Urinary bladder (tissue), 4 donors: Measurements from ENCODE around the gene KRTAP13-3. TPM values are rescaled to one million over a fixed set of nuclear protein-coding genes. Genes with fewer than 3 reads are reported as not detected.

ENCODE experiments used
- DNase-seq: peaks from one replicate; pipeline ENCODE4 v3.0.0-alpha.2; 2015; ENCODE audit errors: extremely low spot score
- H3K27ac ChIP-seq: one replicate; pipeline ENCODE4 v1.5.1; 2013; ENCODE audit warnings: low read depth, mild to moderate bottlenecking, moderate library complexity
- H3K36me3 ChIP-seq: one replicate; pipeline ENCODE4 v1.6.1; 2013; ENCODE audit warnings: mild to moderate bottlenecking, moderate library complexity; ENCODE audit not compliant: insufficient read depth
- H3K4me1 ChIP-seq: one replicate; pipeline ENCODE4 v1.6.1; 2013; ENCODE audit warnings: mild to moderate bottlenecking, moderate library complexity; ENCODE audit not compliant: insufficient read depth
- H3K4me3 ChIP-seq: one replicate; pipeline ENCODE4 v1.5.1; 2013; ENCODE audit warnings: low read depth, low read length
- WGBS: extraction: QIAGEN DNeasy Blood & Tissue Kit; methylation state at CpG from one replicate; pipeline ENCODE4 v1.1.7; 2013; 5-methylcytosine and 5-hydroxymethylcytosine counted together
- polyA plus RNA-seq: library from polyadenylated mRNA; stranded (reverse); fragments of 200-250 nt; gene quantifications from one replicate; pipeline ENCODE4 v1.2.3, GENCODE V29; 2013
- total RNA-seq: library from RNA; depleted of rRNA; stranded (reverse); fragments of >200 nt; gene quantifications from one replicate; pipeline ENCODE4 v1.2.3, GENCODE V29; 2014
- donor health status: healthy with polysubstance abuse.
- donor health status: healthy.

Gene KRTAP13-3
- not detected for total RNA-seq
- polyA plus RNA-seq, result not detected

- Histone ChIP-seq H3K4me3 (no peak within 1 kb of the TSS), H3K27ac (no peak within 1 kb of the TSS), H3K4me1 (no peaks in the 10 kb centered on the region), H3K36me3 (no peaks in the 10 kb centered on the region)
- DNase-seq, result no peak
- 82% methylated on average over 5 of the region's 5 CpGs for WGBS
These were observed at the start of gene KRTAP13-3 for GRCh38 chr21:30425826-30426225. KRTAP13-3 (minus strand) TSS chr21:30425926; CDS start chr21:30425912, 14 bp downstream.

GRCh38 chr21:30468900-30469714 is 43.4 kb upstream of the KRTAP13-3 start:
- Histone ChIP-seq H3K27ac (no peak overlapping the region), H3K4me1 (no peaks in the 10 kb centered on the region), H3K4me3 (no peak overlapping the region), H3K36me3 (no peaks in the 10 kb centered on the region)
- WGBS, result 45% methylated on average over 6 of the region's 6 CpGs
- no peak for DNase-seq

GRCh38 chr21:30463713-30464112 is 38.0 kb upstream of the KRTAP13-3 start:
- Histone ChIP-seq H3K4me1 (no peaks in the 10 kb centered on the region), H3K4me3 (no peak overlapping the region), H3K36me3 (no peaks in the 10 kb centered on the region), H3K27ac (no peak overlapping the region)
- no peak for DNase-seq
- 50% methylated on average over 3 of the region's 3 CpGs for WGBS

- H3K36me3 ChIP-seq, result no peaks in the 10 kb centered on the region
- WGBS, result 93% methylated on average over 3 of the region's 3 CpGs
- H3K4me3 ChIP-seq, result no peak overlapping the region
- no peak for DNase-seq
- no peak overlapping the region for H3K27ac ChIP-seq
- H3K4me1 ChIP-seq, result no peaks in the 10 kb centered on the region
These were observed 22.8 kb upstream of the KRTAP13-3 start for GRCh38 chr21:30448514-30448913.

GRCh38 chr21:30447056-30447455 is 21.3 kb upstream of the KRTAP13-3 start:
- DNase-seq, result no peak
- Histone ChIP-seq H3K4me3 (no peak overlapping the region), H3K4me1 (no peaks in the 10 kb centered on the region), H3K36me3 (no peaks in the 10 kb centered on the region), H3K27ac (no peak overlapping the region)
- WGBS, result 57% methylated on average over 4 of the region's 4 CpGs

GRCh38 chr21:30444204-30444603 is 18.5 kb upstream of the KRTAP13-3 start:
- Histone ChIP-seq H3K36me3 (no peaks in the 10 kb centered on the region), H3K4me1 (no peaks in the 10 kb centered on the region), H3K27ac (no peak overlapping the region), H3K4me3 (no peak overlapping the region)
- no peak for DNase-seq
- WGBS, result 60% methylated on average over 1 of the region's 1 CpG

GRCh38 chr21:30443226-30443625 is 17.5 kb upstream of the KRTAP13-3 start:
- Histone ChIP-seq H3K4me3 (no peak overlapping the region), H3K27ac (no peak overlapping the region), H3K4me1 (no peaks in the 10 kb centered on the region), H3K36me3 (no peaks in the 10 kb centered on the region)
- DNase-seq, result no peak

GRCh38 chr21:30439975-30440374 is 14.2 kb upstream of the KRTAP13-3 start, which contains the start of gene KRTAP15-1:
KRTAP15-1 (plus strand) TSS chr21:30440275; CDS start chr21:30440328, 53 bp downstream.
- no peak within 1 kb of the TSS for H3K4me3 ChIP-seq
- H3K27ac ChIP-seq, result no peak within 1 kb of the TSS
- no peaks in the 10 kb centered on the region for H3K36me3 ChIP-seq
- DNase-seq, result no peak
- H3K4me1 ChIP-seq, result no peaks in the 10 kb centered on the region
- WGBS, result 94% methylated on average over 5 of the region's 5 CpGs

GRCh38 chr21:30437010-30437565 is 11.4 kb upstream of the KRTAP13-3 start:
- no peak overlapping the region for H3K4me3 ChIP-seq
- no peaks in the 10 kb centered on the region for H3K4me1 ChIP-seq
- no peaks in the 10 kb centered on the region for H3K36me3 ChIP-seq
- no peak overlapping the region for H3K27ac ChIP-seq
- DNase-seq, result no peak
- WGBS, result 80% methylated on average over 3 of the region's 3 CpGs

- no peaks in the 10 kb centered on the region for H3K36me3 ChIP-seq
- 30% methylated on average over 10 of the region's 10 CpGs for WGBS
- DNase-seq, result no peak
- no peak overlapping the region for H3K27ac ChIP-seq
- no peaks in the 10 kb centered on the region for H3K4me1 ChIP-seq
- H3K4me3 ChIP-seq, result no peak overlapping the region
These were observed 8.4 kb upstream of the KRTAP13-3 start for GRCh38 chr21:30434033-30434631.

GRCh38 chr21:30430170-30430655 is 4.5 kb upstream of the KRTAP13-3 start, which contains the start of gene KRTAP13-4:
KRTAP13-4 (plus strand) TSS chr21:30430220; CDS start chr21:30430276, 56 bp downstream.
- H3K4me3 ChIP-seq, result no peak within 1 kb of the TSS
- no peak for DNase-seq
- H3K27ac ChIP-seq, result no peak within 1 kb of the TSS
- no peaks in the 10 kb centered on the region for H3K36me3 ChIP-seq
- WGBS, result 83% methylated on average over 9 of the region's 9 CpGs
- no peaks in the 10 kb centered on the region for H3K4me1 ChIP-seq

- no peak overlapping the region for H3K4me3 ChIP-seq
- H3K4me1 ChIP-seq, result no peaks in the 10 kb centered on the region
These were observed 1.0 kb upstream of the KRTAP13-3 start for GRCh38 chr21:30426731-30427130.

GRCh38 chr21:30415993-30416392 is 9.7 kb downstream of the KRTAP13-3 start:
- no peaks in the 10 kb centered on the region for H3K36me3 ChIP-seq
- WGBS, result 80% methylated on average over 5 of the region's 5 CpGs
- no peak overlapping the region for H3K27ac ChIP-seq
- no peak for DNase-seq
- no peak overlapping the region for H3K4me3 ChIP-seq
- H3K4me1 ChIP-seq, result no peaks in the 10 kb centered on the region

More at GRCh38 chr21:30426731-30427130, 1.0 kb upstream of the KRTAP13-3 start:
- Histone ChIP-seq H3K27ac (no peak overlapping the region), H3K36me3 (no peaks in the 10 kb centered on the region)
- no peak for DNase-seq
- WGBS, result 49% methylated on average over 3 of the region's 3 CpGs
